ENCODE data around the gene SNRPB2. TPM values are rescaled to one million over a fixed set of nuclear protein-coding genes. Genes with fewer than 3 reads are reported as not detected.

SNRPB2 gene
- total RNA-seq, 4 donors from 2014 or later: 23.0 to 38.1 (median 30.3) TPM

DNA sequence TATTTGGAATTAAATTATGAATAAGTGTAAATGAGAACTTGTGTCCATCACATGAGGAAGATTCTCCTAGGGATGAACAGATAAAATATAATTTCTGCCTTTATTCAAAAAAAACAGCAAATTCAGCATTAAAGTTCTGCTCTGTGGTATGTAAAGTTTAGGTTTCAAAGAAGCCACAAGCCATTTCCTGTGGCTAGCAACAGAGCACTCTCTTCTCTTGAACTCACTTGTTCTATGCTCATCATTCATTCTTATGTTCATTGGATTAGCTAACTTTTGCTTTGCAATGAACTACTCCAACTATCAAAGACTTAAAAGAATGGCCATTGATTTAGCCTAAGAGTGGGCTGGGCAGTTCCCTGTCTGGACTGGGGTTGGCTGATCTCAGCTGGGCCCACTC, 20.8 kb upstream of the SNRPB2 start:
- TF ChIP-seq, protein P1, sequence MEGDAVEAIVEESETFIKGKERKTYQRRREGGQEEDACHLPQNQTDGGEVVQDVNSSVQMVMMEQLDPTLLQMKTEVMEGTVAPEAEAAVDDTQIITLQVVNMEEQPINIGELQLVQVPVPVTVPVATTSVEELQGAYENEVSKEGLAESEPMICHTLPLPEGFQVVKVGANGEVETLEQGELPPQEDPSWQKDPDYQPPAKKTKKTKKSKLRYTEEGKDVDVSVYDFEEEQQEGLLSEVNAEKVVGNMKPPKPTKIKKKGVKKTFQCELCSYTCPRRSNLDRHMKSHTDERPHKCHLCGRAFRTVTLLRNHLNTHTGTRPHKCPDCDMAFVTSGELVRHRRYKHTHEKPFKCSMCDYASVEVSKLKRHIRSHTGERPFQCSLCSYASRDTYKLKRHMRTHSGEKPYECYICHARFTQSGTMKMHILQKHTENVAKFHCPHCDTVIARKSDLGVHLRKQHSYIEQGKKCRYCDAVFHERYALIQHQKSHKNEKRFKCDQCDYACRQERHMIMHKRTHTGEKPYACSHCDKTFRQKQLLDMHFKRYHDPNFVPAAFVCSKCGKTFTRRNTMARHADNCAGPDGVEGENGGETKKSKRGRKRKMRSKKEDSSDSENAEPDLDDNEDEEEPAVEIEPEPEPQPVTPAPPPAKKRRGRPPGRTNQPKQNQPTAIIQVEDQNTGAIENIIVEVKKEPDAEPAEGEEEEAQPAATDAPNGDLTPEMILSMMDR (IDR thresholded peaks at IDR 0.05): no peak
- ATAC-seq (ENCODE audit: low FRiP score) (peak; percentile 48), DNase-seq (ENCODE audit: low spot score) (no peak)

DNA sequence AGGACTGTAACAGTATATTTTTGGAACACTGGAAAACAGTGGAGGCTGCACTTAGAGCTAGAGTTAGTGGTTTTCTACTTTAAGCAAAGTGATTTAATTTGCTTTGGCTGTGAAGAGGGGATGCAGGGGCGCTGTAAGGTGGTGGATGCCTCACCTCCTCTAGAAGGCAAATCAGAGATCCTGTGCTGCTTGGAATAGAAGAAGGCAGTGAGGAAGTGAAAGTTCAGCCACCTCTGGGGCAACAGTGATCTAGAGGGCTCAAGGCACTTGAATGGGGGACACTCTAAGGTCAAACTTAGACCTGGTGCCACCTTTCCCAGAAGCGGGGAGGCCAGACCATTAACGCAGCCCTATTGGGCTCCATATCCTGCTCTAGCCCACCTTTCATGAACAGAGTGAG, 19.0 kb upstream of the SNRPB2 start:
- DNase-seq (ENCODE audit: low spot score) (no peak), ATAC-seq (ENCODE audit: low FRiP score) (no peak)
- TF ChIP-seq, protein P1 (IDR thresholded peaks at IDR 0.05): no peak

DNA sequence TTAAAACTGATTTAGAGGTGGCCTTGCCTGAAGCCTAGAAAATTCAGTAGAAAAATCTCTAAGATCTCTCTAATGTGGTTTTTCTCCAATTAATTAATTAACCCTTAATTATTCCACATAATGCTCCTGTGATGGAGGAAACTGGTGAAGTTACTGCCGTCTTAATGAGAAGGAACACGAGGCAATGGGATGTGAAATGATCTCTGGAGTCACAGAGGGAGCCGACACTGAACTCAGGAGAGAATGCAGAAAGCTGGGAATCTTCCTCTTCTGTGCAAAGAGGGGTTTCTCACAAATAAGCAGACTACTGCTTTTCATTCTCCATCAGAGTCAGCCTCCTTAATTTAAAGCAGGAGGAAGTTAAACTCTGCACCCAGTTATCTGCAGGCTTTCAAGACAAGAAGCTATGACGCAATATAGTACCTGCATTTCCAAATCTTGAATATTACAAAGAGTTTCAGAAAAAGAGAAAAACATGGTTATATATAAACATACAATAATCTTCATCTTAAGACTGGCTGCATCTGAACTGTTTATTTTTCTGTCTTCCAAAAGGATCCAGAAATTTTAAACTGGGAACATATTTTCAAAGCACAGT, 18.1 kb upstream of the SNRPB2 start:
- no peak for ATAC-seq (ENCODE audit: low FRiP score)
- no peak for DNase-seq (ENCODE audit: low spot score)
- TF ChIP-seq, protein P1 (IDR thresholded peaks at IDR 0.05): no peak

DNA sequence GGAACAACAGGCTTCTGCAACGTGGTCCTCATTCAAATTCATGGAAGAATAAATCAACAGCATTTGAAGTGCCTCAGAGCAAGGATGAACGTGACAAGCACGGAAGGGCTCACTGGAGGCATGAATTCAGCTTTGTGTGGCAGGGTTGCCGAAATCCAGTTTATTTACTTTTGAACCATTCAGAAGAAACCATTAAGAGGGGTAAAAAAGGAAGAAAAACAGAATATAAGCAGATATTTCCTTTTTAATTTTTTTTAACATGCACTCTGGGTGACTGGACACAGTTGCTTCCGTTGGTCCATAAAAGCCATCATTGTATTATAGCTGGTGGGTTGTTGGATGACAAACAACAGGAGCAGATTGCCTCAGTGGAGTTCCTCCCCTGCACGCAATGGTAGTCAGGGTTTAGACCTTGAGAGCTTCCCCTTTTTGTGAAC, 17.3 kb upstream of the SNRPB2 start:
- ATAC-seq (ENCODE audit: low FRiP score): no peak
- no peak for DNase-seq (ENCODE audit: low spot score)
- TF ChIP-seq, protein P1 (IDR thresholded peaks at IDR 0.05): no peak

DNA sequence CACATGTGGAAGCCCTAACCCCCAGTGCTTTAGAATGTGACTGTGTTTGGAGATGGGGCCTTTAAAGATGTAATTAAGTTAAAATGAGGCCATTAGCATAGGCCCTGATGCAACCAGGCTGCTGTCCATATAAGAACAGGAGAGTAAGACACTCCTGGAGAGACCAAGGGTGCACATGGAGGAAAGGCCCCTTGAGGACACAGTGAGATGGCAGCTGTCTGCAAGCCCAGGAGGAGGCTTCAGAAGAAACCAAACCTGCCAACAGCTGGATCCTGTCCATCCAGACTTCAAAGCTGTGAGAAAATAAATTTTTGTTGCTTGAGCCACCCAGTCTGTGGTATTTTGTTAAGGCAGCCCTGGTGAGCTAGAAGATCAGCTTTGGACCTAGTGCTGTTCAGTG, 16.8 kb upstream of the SNRPB2 start:
- DNase-seq (ENCODE audit: low spot score) (no peak), ATAC-seq (ENCODE audit: low FRiP score) (no peak)
- TF ChIP-seq, protein P1 (IDR thresholded peaks at IDR 0.05): no peak

DNA sequence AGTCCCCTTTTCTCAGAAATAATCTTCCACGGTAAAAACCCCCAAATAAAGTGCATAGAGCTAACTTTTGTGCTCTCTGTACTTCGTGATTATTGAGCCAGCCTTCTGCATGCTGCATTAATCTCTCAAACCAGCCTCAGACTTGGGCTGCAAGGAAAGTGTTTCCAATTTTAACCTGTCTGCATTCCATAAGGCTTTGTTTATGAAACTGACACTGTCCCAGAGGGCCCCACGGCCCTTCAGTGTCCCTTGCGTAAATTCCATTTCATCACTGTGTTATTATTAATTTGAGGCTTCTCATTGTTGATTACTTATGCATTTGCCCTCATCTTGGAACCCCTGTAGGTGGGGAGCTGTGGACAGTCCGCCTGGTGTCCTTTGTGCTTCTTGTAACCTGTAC, 15.6 kb upstream of the SNRPB2 start:
- TF ChIP-seq, protein P1 (IDR thresholded peaks at IDR 0.05): no peak
- ATAC-seq (ENCODE audit: low FRiP score) (no peak), DNase-seq (ENCODE audit: low spot score) (no peak)

DNA sequence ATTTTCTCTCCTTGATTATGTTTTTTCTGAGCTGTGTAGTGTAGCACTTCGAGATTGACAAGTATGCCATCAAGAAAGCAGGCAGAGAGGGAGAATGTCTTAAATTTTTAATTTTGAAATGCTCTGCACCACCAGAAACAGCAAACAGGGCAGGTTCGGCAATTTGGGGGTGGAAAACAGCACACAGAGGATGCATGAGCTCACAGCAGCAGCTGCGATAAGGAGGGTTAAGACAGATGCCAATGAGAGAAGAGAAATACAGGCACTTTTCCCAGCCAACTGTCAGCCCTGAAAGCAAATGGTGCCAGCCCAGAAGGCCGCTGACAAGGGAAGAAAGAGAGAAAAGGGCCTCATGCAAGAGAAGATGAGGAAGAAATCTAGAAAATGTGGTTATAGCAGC, 15.1 kb upstream of the SNRPB2 start:
- DNase-seq (ENCODE audit: low spot score): no peak
- no peak for ATAC-seq (ENCODE audit: low FRiP score)
- TF ChIP-seq, protein P1 (IDR thresholded peaks at IDR 0.05): no peak
